HG03571 (cell line): ENCODE data around the gene SPEG.

Source experiments
- ATAC-seq: cut with Tn5 transposase; IDR thresholded peaks from one replicate; pipeline ENCODE4 v1.9.1; 2021; ENCODE audit not compliant: unreplicated experiment

SPEG gene

DNA sequence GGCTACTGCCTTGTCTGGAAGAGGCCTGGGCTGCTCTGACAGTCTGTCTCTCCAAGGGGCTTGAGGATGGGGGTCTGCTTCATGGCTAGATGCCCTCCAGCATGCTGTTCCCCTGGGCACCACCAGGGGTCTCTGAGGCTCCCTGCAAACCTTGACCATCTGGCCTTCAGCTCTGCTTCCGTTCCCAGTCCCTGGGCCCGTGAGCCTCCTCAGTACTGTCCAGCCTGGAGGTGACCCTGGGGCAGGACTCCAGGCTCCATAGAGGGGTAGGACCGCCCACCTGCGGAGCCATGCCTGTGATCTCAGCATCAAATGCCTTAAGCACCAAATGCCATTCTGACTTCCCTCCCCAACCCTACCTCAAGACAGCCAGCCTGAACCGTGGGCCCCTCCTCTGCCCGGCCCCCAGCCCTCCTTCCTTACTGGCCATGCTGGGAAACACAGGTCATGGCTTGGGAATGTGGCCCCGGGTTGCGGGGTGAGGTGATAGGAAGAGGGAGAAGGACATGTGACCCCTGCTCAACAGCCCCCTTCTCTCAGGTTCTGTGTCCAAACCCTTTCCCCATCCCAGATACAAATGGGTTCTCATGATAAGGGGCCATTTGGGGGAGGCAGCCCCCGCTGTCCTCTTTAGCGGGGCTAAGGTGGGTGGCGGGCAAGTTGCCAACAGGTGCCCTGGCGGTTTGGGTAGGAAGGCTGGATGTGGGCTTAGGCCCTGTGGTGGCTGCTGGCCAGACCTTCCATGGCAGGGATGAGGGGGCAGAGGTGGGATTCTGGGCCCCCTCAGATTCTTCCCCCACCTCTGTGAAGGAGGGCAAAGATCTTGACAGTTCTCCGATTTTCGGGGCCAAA, 25.0 kb downstream of the SPEG start:
- no peak for ATAC-seq

- ATAC-seq = no peak
Measured at GRCh38 chr2:219460424-219460926, 25.8 kb downstream of the SPEG start.

DNA sequence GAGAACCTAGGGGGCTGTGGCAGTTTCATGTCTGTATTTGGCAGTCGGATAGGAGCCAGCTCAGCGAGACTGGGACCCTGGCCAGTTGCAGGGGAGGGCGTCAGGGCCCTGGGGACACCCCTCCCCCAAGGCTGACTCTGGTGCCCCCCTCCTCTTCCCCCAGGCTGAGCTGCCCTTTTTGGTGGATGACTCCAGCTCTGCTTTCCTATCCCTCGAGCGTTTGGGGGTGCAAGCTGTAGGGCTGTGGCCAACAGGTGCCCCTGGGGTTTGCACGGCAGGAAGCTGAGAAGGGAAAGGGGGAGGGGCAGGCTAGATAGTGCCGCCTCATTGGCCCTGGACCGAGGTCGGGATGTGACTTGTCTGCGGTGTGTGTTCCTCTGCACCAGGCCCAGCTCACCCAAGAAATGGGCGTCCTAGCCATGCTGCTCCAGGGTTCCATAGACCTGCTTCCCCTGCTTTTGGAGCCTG, 26.4 kb downstream of the SPEG start:
- ATAC-seq = no peak

DNA sequence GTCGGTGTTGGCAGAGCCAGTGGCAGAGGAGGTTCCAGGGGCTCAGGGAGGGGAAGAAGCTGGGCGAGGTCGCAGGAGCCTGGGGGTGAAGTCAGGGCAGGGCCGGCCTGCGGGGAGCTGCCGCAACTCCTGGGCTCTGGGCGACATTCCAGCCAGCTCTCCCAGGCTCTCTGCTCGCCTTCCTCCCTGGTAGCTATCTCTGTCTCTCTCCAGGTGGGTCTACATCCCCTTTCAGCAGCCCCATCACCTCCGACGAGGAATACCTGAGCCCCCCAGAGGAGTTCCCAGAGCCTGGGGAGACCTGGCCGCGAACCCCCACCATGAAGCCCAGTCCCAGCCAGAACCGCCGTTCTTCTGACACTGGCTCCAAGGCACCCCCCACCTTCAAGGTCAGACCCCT, 27.0 kb downstream of the SPEG start:
- no peak for ATAC-seq

DNA sequence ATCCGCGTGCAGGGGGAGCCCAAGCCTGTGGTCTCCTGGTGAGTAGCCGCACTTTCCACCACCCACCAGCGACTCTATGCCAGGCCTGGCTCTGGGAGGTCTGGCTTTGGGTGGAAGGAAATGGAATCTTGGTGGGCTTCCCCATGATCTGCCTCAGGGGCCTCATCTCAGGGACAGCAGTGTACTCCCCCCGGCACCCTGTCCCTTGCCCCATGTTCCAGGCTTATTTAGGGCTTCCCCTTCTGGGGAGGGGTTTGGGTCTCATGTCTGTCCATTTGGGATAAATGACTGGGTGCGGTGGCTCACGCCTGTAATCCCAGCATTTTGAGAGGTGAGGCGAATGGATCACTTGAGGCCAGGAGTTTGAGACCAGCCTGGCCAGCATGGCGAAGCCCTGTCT, 27.7 kb downstream of the SPEG start:
- no peak for ATAC-seq

GRCh38 chr2:219464286-219465032, 29.8 kb downstream of the SPEG start:
- ATAC-seq = no peak

GRCh38 chr2:219465659-219466561, 31.3 kb downstream of the SPEG start:
- ATAC-seq = no peak

GRCh38 chr2:219466816-219467735, 32.4 kb downstream of the SPEG start:
- no peak for ATAC-seq

DNA sequence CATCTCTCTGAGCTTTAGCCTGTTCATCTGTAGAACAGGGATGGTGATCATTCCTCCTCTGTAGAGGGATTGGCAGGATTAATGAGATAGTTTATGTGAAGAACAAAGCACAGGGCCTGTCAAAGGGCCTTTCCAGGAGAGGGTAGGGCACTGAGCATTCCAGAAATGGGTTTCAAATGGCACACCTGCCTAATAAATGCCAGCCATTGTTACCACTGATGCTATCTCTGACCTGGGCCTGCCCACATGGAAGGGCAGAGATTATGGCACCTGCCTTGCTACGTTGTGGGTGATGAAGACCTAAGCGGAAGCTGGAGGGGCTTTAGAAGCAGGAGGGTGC, 33.1 kb downstream of the SPEG start:
- ATAC-seq = no peak

DNA sequence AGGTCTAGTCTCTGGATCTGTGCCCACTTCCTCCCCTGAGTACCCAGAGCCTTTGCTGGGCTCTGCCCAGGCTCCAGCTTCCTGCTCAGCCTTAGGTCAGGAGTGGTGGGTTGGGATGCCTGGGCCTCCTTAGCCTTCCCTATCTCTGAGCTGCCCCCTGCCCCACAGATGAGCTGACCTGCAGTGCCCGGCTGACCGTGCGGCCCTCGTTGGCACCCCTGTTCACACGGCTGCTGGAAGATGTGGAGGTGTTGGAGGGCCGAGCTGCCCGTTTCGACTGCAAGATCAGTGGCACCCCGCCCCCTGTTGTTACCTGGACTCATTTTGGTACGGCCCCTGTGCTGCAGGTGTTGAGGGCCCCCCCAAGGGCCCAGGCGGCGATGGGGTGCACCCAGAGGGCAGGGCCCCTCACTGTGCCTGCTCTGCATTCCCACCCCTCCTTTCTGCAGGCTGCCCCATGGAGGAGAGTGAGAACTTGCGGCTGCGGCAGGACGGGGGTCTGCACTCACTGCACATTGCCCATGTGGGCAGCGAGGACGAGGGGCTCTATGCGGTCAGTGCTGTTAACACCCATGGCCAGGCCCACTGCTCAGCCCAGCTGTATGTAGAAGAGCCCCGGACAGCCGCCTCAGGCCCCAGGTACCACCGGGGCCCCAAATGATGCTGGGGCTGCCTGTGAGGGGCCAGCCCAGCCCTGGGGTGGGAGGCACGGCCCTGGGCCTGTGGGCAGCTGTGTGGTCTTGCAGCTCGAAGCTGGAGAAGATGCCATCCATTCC, 34.0 kb downstream of the SPEG start:
- no peak for ATAC-seq

GRCh38 chr2:219469186-219469724, 34.6 kb downstream of the SPEG start:
- no peak for ATAC-seq

GRCh38 chr2:219470429-219470828, 35.8 kb downstream of the SPEG start:
- ATAC-seq = no peak

DNA sequence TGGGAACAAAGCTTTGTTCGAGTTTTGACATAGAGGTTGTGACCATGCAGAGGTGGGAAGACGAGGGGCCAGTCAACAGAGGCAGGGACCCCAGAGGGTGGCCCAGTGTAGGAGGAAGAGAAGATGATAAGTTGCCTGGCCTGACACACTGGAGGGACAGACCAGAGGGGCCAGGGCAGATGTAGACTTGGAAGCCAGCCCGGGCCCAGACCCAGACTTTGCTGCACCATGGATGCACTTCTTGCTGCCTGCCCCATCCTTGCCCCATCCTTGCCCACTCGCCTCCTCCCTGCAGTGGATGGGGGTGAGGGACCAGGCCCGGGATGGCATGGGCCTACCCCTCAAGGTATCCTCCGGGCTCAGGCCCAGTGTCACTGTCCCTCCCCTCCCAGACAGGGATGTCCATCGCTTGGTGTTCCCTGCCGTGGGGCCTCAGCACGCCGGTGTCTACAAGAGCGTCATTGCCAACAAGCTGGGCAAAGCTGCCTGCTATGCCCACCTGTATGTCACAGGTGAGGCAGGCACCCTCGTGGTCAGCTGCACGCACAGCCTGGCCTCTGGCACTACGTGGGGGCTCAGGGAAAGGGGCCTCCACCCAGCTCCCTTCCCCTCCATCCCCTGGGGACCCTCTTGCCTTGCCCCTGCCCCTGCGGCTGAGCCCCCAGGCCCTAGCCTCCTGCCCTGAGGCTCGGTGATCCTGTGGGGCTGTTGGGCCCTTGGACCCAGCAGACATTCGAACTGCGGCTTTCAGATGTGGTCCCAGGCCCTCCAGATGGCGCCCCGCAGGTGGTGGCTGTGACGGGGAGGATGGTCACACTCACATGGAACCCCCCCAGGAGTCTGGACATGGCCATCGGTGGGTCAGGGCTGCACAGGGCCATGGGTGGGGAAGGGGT, 37.1 kb downstream of the SPEG start:
- ATAC-seq = no peak

DNA sequence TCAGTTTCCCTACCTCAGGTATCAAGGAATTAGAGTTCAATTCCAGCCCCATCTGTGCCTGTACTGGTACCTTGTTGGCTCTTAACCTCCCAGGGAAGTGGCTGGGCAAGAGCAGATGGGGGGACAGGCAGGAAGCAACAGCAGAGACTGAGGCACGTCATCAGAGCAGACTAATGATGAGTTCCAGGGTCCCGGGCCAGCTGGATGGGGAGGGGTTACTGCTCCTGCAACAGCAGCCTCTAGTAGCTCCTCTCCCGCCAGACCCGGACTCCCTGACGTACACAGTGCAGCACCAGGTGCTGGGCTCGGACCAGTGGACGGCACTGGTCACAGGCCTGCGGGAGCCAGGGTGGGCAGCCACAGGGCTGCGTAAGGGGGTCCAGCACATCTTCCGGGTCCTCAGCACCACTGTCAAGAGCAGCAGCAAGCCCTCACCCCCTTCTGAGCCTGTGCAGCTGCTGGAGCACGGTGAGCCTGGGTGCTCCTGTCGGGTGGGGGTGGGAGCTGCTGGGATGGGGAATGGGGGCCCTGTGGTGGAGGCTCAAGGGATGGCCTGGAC, 38.1 kb downstream of the SPEG start:
- no peak for ATAC-seq

DNA sequence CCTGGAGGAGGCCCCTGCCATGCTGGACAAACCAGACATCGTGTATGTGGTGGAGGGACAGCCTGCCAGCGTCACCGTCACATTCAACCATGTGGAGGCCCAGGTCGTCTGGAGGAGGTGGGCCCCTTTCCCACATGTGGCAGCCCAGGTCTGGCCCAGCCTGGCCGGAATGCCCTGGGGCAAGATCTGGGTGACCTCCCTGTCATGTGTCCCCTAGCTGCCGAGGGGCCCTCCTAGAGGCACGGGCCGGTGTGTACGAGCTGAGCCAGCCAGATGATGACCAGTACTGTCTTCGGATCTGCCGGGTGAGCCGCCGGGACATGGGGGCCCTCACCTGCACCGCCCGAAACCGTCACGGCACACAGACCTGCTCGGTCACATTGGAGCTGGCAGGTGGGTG, 38.9 kb downstream of the SPEG start:
- no peak for ATAC-seq

- ATAC-seq = no peak
Measured at GRCh38 chr2:219474285-219475060, 39.8 kb downstream of the SPEG start.

GRCh38 chr2:219475278-219475677, 40.6 kb downstream of the SPEG start:
- ATAC-seq = no peak
